Heart right ventricle (tissue), 16 donors: Measurements from ENCODE around the gene CLPTM1L. TPM values are rescaled to one million over a fixed set of nuclear protein-coding genes. Genes with fewer than 3 reads are reported as not detected.

Experiments
- ATAC-seq, 8 donors: fragments of 200-7000 bp; cut with Tn5 transposase; one replicate each; pipeline ENCODE4 v1.9.1; 2020; ENCODE audit warnings: mild to moderate bottlenecking in 8 of 8, moderate library complexity in 8 of 8, moderate number of reproducible peaks in 1 of 8
- DNase-seq, 2 donors: peaks; one replicate each; pipeline ENCODE4 v3.0.0-alpha.2; 2020
- H3K27ac ChIP-seq, 10 donors: fragments of 200-600 bp; sonication (generic) in 2 of 10; one replicate each; pipeline versions ENCODE4 v1.5.0 to v1.8.0; 2020 to 2022; ENCODE audit warnings: mild to moderate bottlenecking in 3 of 10
- H3K27me3 ChIP-seq, 7 donors: fragments of 200-600 bp; one replicate each; pipeline ENCODE4 v1.8.0; 2021 to 2022; ENCODE audit warnings: mild to moderate bottlenecking in 2 of 7
- H3K36me3 ChIP-seq, 9 donors: fragments of 200-600 bp; sonication (generic) in 1 of 9; one replicate each; pipeline versions ENCODE4 v1.5.0 to v1.8.0; 2020 to 2022; ENCODE audit warnings: mild to moderate bottlenecking in 2 of 9
- H3K4me1 ChIP-seq, 9 donors: fragments of 200-600 bp; sonication (generic) in 1 of 9; one replicate each; pipeline versions ENCODE4 v1.5.0 to v1.8.0; 2020 to 2022; ENCODE audit warnings: mild to moderate bottlenecking in 4 of 9
- H3K4me3 ChIP-seq, 10 donors: fragments of 200-600 bp; sonication (generic) in 2 of 10; one replicate each; pipeline versions ENCODE4 v1.5.0 to v1.8.0; 2020 to 2022; ENCODE audit warnings: mild to moderate bottlenecking in 7 of 10, moderate library complexity in 2 of 10
- H3K9me3 ChIP-seq, 11 donors: fragments of 200-600 bp in 10 of 11; sonication (generic) in 2 of 11; one replicate each; pipeline versions ENCODE4 v1.5.0 to v1.8.0; 2013 to 2022; ENCODE audit warnings: mild to moderate bottlenecking in 2 of 11, control low read depth in 1 of 11, moderate library complexity in 1 of 11
- CTCF ChIP-seq, 9 donors: fragments of 200-600 bp; sonication (generic) in 2 of 9; IDR thresholded peaks; one replicate each; pipeline versions ENCODE4 v1.5.0 to v1.8.0; 2021 to 2022; ENCODE audit warnings: antibody characterized with exemption in 9 of 9, mild to moderate bottlenecking in 5 of 9, moderate library complexity in 1 of 9
- WGBS, 2 donors: extraction: QIAGEN DNeasy Blood & Tissue Kit; methylation state at CpG; one replicate each; pipeline ENCODE4 v1.1.7; 2013; ENCODE audit warnings: inconsistent platforms in 1 of 2; 5-methylcytosine and 5-hydroxymethylcytosine counted together
- intact Hi-C, 10 donors: fragments of 100-400 bp; cut with DNase I; formaldehyde crosslinking; loops; one replicate each; pipeline versions ENCODE4 v1.11.1 to v1.14.2; 2022
- polyA plus RNA-seq, 2 donors: library from polyadenylated mRNA; stranded (reverse); fragments of 200-250 nt; gene quantifications; one replicate each; pipeline ENCODE4 v1.2.3, GENCODE V29; 2013
- total RNA-seq, 10 donors: library from RNA; stranded (reverse); fragmentation: NEBNext Ultra II Directional in 3 of 10; extraction: Animal tissue kit (Norgen Biotek cat#: 25700) in 3 of 10; gene quantifications; one replicate each; pipeline versions ENCODE4 v1.2.1 to v1.2.4, GENCODE V29; 2021 to 2023
- donor health status: Arrhythmogenic right ventricular cardiomyopathy.
- donor health status: ischemic (EF 13 %, LVEDD 7.1; RV severe dilation, severe dysfunction).
- donor health status: healthy with polysubstance abuse.
- donor health status: DM: no; HTN: yes; CAD: no.
- donor health status: DM: no; HTN: no; CAD: no.
- donor health status: ischemic (EF 25% LVEDD 6.9; RV normal size, moderate dysfunction).
- donor health status: ischemic (EF 25% LVEDD 5.7; RV mildly dilated, moderate dysfunction).
- donor health status: healthy.
- donor health status: DM: yes; HTN: yes; CAD: no.
- donor health status: Ischemic cardiomyopathy.
- donor health status: ischemic (EF 35%, LVEDD 5.7; RV mildly dilated, moderate dysfunction).
- donor health status: nonischemic (EF 11% LVEDD 7.7; RV severe dilation, severe dysfunction).
- donor health status: DM: yes; HTN: yes; CAD: no.
- donor health status: PGD.
- donor health status: ischemic (EF 29% LVEDD 5.4; RV normal size, mild dysfunction).
- donor health status: nonischemic (EF 23%, LVEDD 6.1; RV moderate dilation, normal function).

Gene CLPTM1L
- total and polyA plus RNA-seq, 12 donors = 21.5 to 78.0 (median 32.5) TPM

DNA sequence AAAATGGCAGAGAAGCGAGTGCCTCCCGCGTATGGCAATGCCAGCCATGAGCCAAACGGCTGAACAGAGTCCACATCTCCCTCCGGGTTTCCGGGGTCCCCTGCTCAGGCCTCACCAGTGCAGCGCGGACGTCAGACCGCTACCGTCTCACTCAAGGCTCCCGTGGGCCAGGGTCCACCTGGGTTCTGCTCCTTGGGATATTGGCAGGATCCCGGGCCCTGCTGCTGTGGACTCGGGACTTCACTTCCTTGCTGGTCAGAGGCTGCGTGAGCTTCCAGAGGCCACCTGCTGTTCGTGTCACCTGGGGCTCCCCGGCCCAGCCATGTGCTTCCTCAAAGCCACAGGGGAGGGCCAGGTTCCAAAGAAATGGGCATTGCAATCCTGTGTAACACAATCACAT, 38.4 kb upstream of the CLPTM1L start:
- DNase-seq = no peak
- Histone ChIP-seq H3K9me3 (peaks cover 0 to 3% (median 0%) of the 10 kb centered on the region in 11 donors), H3K36me3 (no peaks in the 10 kb centered on the region), H3K4me1 (peaks cover 4 to 24% (median 14%) of the 10 kb centered on the region in 9 donors), H3K4me3 (no peak overlapping the region), H3K27me3 (peaks cover 0 to 41% (median 36%) of the 10 kb centered on the region in 7 donors), H3K27ac (no peak overlapping the region)
- TF ChIP-seq CTCF (IDR thresholded peaks at IDR 0.05) = no peak
- WGBS, 2 donors = 77 to 84% methylated on average over 17 of the region's 17 CpGs
- no peak for ATAC-seq
- intact Hi-C loops = loop anchor here in 5 of 10 donors (5.0 to 10.0 kb wide), 2 partner anchors 259 to 261 kb away; no protein-coding TSS in a partner anchor

GRCh38 chr5:1382248-1382700, 37.4 kb upstream of the CLPTM1L start:
- no peak for TF ChIP-seq CTCF (IDR thresholded peaks at IDR 0.05)
- no peak for ATAC-seq
- 83 to 85% methylated on average over 17 to 18 of the region's 18 CpGs for WGBS, 2 donors
- Histone ChIP-seq H3K27me3 (peaks cover 0 to 48% (median 35%) of the 10 kb centered on the region in 7 donors), H3K27ac (no peak overlapping the region), H3K4me1 (peaks cover 4 to 24% (median 14%) of the 10 kb centered on the region in 9 donors), H3K36me3 (no peaks in the 10 kb centered on the region), H3K4me3 (no peak overlapping the region), H3K9me3 (peaks cover 0 to 3% (median 0%) of the 10 kb centered on the region in 11 donors)
- intact Hi-C loops = loop anchor here in 5 of 10 donors (5.0 to 10.0 kb wide), 2 partner anchors 260 to 263 kb away; no protein-coding TSS in a partner anchor
- DNase-seq = no peak

DNA sequence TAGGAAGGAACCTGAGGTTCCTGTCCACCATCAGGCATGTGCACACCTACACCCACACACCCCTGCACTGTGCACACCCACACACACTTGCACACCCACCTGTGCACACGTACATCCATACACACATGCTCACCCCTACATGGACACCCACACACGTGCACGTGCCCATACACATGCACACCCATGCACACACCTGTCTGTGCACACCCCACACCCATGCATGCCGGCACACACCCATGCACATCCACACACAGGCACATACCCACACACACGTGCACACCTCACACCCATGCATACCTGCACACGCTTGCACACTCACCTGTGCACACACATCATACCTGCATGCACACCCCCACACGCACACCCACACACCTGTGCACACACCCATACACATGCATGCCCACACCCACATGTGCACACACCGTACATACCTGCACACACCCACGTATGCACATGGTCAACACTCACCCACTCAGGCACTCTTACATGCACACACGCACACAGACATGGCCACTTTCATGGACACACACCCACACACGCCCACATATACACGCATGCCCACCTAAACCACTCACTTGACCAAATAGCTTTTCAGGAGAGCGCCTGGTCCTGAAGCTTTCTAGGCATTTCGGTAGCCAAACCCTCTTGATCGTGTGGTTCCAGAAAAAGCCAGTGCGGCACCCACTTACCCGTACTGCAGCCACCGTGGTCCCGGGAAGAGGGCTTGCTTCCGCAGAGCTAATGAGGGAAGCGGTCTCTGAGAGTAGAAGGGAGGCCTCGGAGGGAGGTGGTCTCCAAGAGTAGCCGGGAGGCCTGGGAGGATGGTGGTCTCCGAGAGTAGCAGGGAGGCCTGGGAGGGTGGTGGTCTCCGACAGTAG, 36.7 kb upstream of the CLPTM1L start:
- ATAC-seq (no peak), DNase-seq (no peak)
- no peak for TF ChIP-seq CTCF (IDR thresholded peaks at IDR 0.05)
- intact Hi-C loops = loop anchor here in 5 of 10 donors (5.0 to 10.0 kb wide), 2 partner anchors 261 to 263 kb away; no protein-coding TSS in a partner anchor
- 89 to 91% methylated on average over 25 of the region's 25 CpGs for WGBS, 2 donors
- H3K27me3 ChIP-seq = peaks cover 0 to 51% (median 30%) of the 10 kb centered on the region in 7 donors
- peaks cover 0 to 3% (median 0%) of the 10 kb centered on the region in 11 donors for H3K9me3 ChIP-seq
- H3K36me3 ChIP-seq = no peaks in the 10 kb centered on the region
- peaks cover 4 to 21% (median 12%) of the 10 kb centered on the region in 9 donors for H3K4me1 ChIP-seq
- H3K27ac ChIP-seq = no peak overlapping the region
- no peak overlapping the region for H3K4me3 ChIP-seq

DNA sequence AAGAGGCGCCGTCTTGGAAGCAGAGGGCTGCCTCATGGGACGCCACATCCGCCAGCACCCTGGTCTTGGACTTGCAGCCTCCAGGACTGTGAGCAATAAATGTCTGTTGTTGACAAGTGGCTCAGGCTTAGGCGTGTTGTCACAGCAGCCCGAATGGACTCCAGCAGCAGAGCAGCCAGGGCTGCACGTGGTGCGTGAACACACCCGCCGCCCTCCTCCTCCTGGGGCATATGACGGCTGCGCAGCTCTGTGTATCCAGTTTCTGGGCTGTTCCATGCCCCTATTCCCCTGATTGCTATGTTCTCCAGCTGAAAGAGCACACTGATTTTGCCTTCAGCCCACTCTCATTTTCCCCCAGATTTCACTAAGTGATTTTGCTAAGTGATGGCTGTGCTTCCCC, 36.0 kb upstream of the CLPTM1L start:
- 79 to 84% methylated on average over 12 of the region's 12 CpGs for WGBS, 2 donors
- no peak for ATAC-seq
- no peak for TF ChIP-seq CTCF (IDR thresholded peaks at IDR 0.05)

More for the DNA sequence above, 36.0 kb upstream of the CLPTM1L start:
- Histone ChIP-seq H3K4me1 (peaks cover 0 to 15% (median 7%) of the 10 kb centered on the region in 9 donors), H3K27me3 (peaks cover 0 to 57% (median 28%) of the 10 kb centered on the region in 7 donors), H3K9me3 (peaks cover 0 to 3% (median 0%) of the 10 kb centered on the region in 11 donors), H3K36me3 (no peaks in the 10 kb centered on the region), H3K4me3 (no peak overlapping the region), H3K27ac (no peak overlapping the region)
- no peak for DNase-seq
- intact Hi-C loops = loop anchor here in 5 of 10 donors (5.0 to 10.0 kb wide), 2 partner anchors 261 to 264 kb away; no protein-coding TSS in a partner anchor
